Kidney (tissue), 14 donors: ENCODE measurements around the gene ACVR1. TPM values are rescaled to one million over a fixed set of nuclear protein-coding genes. Genes with fewer than 3 reads are reported as not detected.

Experiments
- DNase-seq, 5 donors: peaks; one replicate each; pipeline ENCODE4 v3.0.0-alpha.2; 2013 to 2020
- FAIRE-seq: peaks from 2 replicates; lab custom pipeline; 2012; peaks lifted over from hg19 to GRCh38; lab: Jason Lieb, UNC
- H3K27ac ChIP-seq, 2 donors: one replicate each; pipeline ENCODE4 v1.7.0; 2013; ENCODE audit warnings: low read depth in 2 of 2, low read length in 2 of 2, inconsistent platforms in 1 of 2
- H3K27me3 ChIP-seq: one replicate; pipeline ENCODE4 v1.7.1; 2013; ENCODE audit warnings: low read length, inconsistent platforms; ENCODE audit not compliant: control insufficient read depth, insufficient read depth
- H3K36me3 ChIP-seq, 3 donors: one replicate each; pipeline versions ENCODE4 v1.7.0 to v1.7.1; 2013; ENCODE audit warnings: low read length in 3 of 3, control low read depth in 1 of 3, inconsistent platforms in 1 of 3; ENCODE audit not compliant: insufficient read depth in 3 of 3, control insufficient read depth in 2 of 3
- H3K4me1 ChIP-seq, 3 donors: one replicate each; pipeline versions ENCODE4 v1.7.0 to v1.7.1; 2013; ENCODE audit warnings: low read length in 3 of 3, inconsistent platforms in 1 of 3, low read depth in 1 of 3; ENCODE audit not compliant: control insufficient read depth in 2 of 3, insufficient read depth in 2 of 3
- H3K4me3 ChIP-seq, 3 donors: one replicate each; pipeline versions ENCODE4 v1.7.0 to v1.8.1; 2013; ENCODE audit warnings: low read length in 3 of 3, control low read depth in 1 of 3, inconsistent platforms in 1 of 3
- H3K9ac ChIP-seq, 3 donors: one replicate each; pipeline versions ENCODE4 v1.7.0 to v1.7.1; 2013; ENCODE audit warnings: low read length in 3 of 3, control low read depth in 1 of 3, inconsistent platforms in 1 of 3
- H3K9me3 ChIP-seq, 3 donors: one replicate each; pipeline versions ENCODE4 v1.7.0 to v1.7.1; 2013; ENCODE audit warnings: low read length in 3 of 3, control low read depth in 1 of 3, inconsistent platforms in 1 of 3; ENCODE audit not compliant: control insufficient read depth in 2 of 3, insufficient read depth in 1 of 3
- CTCF ChIP-seq: IDR thresholded peaks from 3 replicates; pipeline ENCODE4 v1.5.1; 2012; ENCODE audit warnings: mild to moderate bottlenecking, moderate library complexity, borderline replicate concordance; ENCODE audit not compliant: insufficient read depth; ENCODE audit errors: extremely low read depth
- intact Hi-C: fragments of 100-400 bp; cut with DNase I; formaldehyde crosslinking; loops from one replicate; pipeline ENCODE4 v1.11.1; 2022
- polyA plus RNA-seq: library from polyadenylated mRNA; stranded (reverse); fragments of 350-450 nt; fragmentation: Illumina TruSeq; extraction: RNeasy Lipid Tissue Mini Kit (QIAGEN cat#74804); gene quantifications from one replicate; pipeline ENCODE4 v1.2.3, GENCODE V29; 2014; ENCODE audit warnings: low read depth, low replicate concordance; ENCODE audit not compliant: insufficient read depth
- total RNA-seq: library from RNA; stranded (reverse); fragmentation: NEBNext Ultra II Directional; extraction: Animal tissue kit (Norgen Biotek cat#: 25700); gene quantifications from one replicate; pipeline ENCODE4 v1.2.1, GENCODE V29; 2021
- donor health status: control.
- donor health status: control.
- donor health status: control.
- donor health status: control.
- donor health status: control.
- donor health status: DM: yes; HTN: yes; CAD: no.
- donor health status: Normal renal cell carcinoma (clear cell type).

ACVR1 gene
- total and polyA plus RNA-seq, 2 donors from 2014 or later: 16.3 to 38.3 TPM

DNA sequence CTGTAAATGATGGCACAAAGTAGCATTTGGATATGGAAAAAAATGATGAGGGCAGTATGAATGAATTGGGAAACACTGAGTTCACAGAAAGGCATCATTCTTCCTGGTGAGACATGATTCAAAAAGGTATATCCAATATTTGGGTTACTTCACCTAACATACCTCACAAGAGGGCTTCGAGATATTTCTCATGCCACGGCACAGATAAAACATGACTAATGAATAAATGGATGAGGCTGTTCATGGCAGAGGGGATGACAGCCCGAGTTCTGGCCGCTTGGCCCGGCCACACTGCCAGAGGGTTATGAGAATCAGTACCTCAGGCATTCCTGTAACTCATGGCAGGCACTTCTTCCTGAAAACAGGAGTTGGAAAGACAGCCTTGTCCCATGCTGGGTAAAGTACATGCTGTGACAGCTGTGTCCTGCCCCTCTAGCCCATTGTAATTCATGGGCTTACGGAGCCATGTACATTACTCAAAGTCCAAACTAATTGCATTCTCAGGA lies 131.5 kb downstream of the ACVR1 start:
- no peak overlapping the region for H3K4me3 ChIP-seq
- H3K4me1 ChIP-seq: no peaks in the 10 kb centered on the region
- DNase-seq (no peak), FAIRE-seq (no peak)
- peaks cover 0 to 2% (median 0%) of the 10 kb centered on the region in 3 donors for H3K36me3 ChIP-seq
- H3K9ac ChIP-seq: no peak overlapping the region
- H3K27ac ChIP-seq: no peak overlapping the region
- H3K9me3 ChIP-seq: no peaks in the 10 kb centered on the region
- TF ChIP-seq CTCF: no peak
- intact Hi-C loops: no loop called here
- no peaks in the 10 kb centered on the region for H3K27me3 ChIP-seq

GRCh38 chr2:157743051-157743450 lies 133.1 kb downstream of the ACVR1 start:
- H3K36me3 ChIP-seq: peaks cover 0 to 5% (median 4%) of the 10 kb centered on the region in 3 donors
- H3K27ac ChIP-seq: no peak overlapping the region
- no peak overlapping the region for H3K4me3 ChIP-seq
- intact Hi-C loops: no loop called here
- no peaks in the 10 kb centered on the region for H3K4me1 ChIP-seq
- FAIRE-seq (no peak), DNase-seq (no peak)
- H3K9ac ChIP-seq: no peak overlapping the region
- no peaks in the 10 kb centered on the region for H3K27me3 ChIP-seq
- no peak for TF ChIP-seq CTCF
- no peaks in the 10 kb centered on the region for H3K9me3 ChIP-seq

DNA sequence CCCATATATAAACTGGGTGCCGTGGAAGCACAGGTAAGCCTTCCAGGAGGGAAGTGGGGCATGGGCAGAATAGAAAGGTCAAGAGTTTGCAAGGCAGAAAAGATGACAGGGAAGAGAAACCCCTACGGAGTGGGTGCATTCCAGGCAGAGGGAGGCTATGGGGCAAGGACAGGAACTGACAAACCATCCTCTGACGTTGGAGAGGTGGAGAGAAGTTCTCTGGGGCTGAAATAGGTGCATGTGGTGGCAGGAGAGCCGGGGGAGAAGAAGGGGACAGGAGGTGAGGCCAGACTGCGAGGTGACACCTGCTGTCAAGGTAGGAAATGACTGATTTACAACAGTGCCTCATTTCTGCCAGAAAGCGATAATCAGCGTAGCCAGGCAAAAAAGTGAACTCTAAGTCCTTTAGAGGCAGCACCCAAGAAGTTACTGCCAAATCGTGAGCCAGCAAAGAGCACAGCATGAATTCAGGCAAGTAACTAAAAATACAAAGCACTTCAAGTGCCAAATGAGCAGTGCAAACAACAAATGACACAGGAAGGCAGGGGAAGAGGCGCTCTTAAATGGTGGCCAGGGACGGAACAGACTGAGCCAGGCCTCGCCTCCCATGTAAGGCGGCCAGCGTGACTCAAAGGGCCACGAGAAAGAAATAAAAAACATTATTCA lies 134.2 kb downstream of the ACVR1 start:
- Histone ChIP-seq H3K27me3 (no peaks in the 10 kb centered on the region), H3K4me1 (no peaks in the 10 kb centered on the region), H3K4me3 (no peak overlapping the region), H3K27ac (no peak overlapping the region), H3K36me3 (peaks cover 4 to 8% (median 5%) of the 10 kb centered on the region in 3 donors), H3K9ac (no peak overlapping the region), H3K9me3 (no peaks in the 10 kb centered on the region)
- intact Hi-C loops: no loop called here
- TF ChIP-seq CTCF: no peak
- FAIRE-seq (no peak), DNase-seq (no peak)
